CD4-positive, alpha-beta T cell treated with Interleukin-6 at 100 ng/mL for 8 hours (primary cell): Measurements from ENCODE around the gene RSRC1.
"Not testable (repeated sequence)": the region's sequence is repeated elsewhere in the genome, so short reads cannot be mapped to it uniquely, and the experiment has no call there.

Source experiments
- DNase-seq: peaks from one replicate; pipeline ENCODE4 v3.0.0-alpha.2; 2020; ENCODE audit warnings: mixed read lengths, low spot score

Gene RSRC1

DNA sequence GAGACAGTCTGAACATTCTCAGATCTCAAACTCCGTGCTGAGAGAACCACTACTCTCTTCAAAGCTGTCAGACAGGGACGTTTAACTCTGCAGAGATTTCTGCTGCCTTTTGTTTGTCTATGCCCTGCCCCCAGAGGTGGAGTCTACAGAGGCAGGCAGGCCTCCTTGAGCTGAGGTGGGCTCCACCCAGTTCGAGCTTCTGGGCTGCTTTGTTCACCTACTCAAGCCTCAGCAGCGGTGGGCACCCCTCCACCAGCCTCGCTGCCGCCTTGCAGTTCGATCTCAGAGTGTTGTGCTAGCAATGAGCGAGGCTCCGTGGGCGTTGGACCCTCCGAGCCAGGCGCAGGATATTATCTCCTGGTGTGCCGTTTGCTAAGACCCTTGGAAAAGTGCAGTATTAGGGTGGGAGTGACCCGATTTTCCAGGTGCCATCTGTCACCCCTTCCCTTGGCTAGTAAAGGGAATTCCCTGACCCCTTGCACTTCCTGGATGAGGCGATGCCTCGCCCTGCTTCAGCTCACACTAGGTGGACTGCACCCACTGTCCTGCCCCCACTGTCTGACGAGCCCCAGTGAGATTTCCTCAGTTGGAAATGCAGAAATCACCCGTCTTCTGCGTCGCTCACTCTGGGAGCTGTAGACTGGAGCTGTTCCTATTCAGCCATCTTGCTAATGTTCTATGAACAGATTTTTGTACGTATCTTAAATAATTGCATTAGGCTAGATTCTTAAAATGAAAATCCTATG, 220.0 kb downstream of the RSRC1 start:
- not testable (repeated sequence) for DNase-seq

GRCh38 chr3:158330870-158331269, 221.0 kb downstream of the RSRC1 start:
- no peak for DNase-seq

DNA sequence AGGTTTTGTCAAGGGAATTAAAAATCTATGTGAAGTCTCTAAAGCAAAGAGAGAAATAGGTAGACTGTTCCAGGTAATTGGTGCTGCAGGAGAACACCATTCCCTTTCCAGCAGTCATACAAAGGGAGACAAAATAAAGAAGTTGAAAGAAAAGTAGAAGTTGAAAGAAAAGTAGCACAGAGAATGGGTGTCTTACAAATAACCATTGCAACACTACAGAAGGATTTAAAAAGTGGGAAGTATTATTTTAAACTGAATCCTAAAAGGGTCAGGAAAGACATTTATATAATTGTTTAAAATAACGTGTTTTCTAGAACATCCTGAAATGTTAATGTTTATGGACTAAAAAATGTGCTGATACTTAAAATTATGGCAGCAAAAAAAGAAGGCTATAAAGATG, 223.8 kb downstream of the RSRC1 start:
- no peak for DNase-seq

DNA sequence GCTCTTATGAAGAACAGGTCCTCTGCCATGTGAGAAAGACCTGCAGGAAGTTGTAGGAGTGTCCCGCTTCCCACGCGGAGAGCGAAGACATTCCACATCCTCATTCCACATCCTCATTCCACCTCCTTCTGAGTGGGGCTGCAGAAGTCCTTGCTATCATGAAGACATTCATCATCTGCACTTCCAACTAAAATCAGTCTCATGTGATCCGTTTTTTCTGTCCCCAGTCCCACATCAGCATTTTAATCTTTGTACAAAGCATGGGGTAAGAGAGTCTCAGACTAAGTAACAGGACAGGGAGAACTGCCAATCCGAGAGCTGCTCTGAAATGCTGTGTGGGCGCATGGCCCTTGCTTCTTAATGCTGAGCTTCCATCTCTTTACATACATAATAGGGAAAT, 227.2 kb downstream of the RSRC1 start:
- DNase-seq: no peak

DNA sequence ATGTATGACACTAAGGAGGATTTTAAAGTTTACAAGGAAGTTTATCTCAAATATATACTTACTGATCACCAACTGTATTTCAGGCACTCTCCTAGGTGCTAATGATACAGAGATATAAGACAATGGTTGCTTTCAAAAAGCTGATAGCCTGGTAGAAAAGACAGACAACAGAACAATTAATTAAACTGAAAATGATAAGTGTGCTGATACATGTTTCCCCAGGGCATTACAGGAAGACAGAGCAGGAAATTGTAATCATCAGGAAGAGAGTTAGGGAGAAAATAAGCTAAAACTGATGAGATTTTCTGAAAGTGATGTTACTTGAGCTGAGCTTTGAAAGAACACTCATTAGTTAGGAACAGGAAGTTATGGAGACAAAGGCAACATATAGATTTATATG, 229.7 kb downstream of the RSRC1 start:
- DNase-seq: no peak

- not testable (repeated sequence) for DNase-seq
Measured at GRCh38 chr3:158340951-158341350, 231.1 kb downstream of the RSRC1 start.

GRCh38 chr3:158347966-158348365, 238.1 kb downstream of the RSRC1 start:
- no peak for DNase-seq

- no peak for DNase-seq
Measured at GRCh38 chr3:158350971-158351370, 241.1 kb downstream of the RSRC1 start.

DNA sequence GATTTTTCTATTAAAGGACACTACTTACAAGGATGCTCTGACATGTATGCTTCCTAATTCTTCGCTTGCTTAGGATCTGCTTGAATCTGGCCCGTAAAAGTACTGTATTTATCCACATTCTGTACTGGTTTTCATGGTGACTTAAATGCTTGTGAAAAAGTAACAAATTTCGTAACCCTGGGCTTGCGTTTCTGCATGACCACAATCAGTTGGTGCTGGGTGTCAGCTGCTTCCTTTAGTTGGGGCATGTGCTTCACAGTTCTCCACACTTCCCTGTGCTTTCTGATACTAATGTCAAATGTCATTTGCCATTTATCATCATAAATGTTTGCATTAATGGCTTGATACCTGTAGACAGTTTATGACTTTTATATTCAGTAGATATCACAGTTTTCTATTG, 242.7 kb downstream of the RSRC1 start:
- DNase-seq: no peak

DNA sequence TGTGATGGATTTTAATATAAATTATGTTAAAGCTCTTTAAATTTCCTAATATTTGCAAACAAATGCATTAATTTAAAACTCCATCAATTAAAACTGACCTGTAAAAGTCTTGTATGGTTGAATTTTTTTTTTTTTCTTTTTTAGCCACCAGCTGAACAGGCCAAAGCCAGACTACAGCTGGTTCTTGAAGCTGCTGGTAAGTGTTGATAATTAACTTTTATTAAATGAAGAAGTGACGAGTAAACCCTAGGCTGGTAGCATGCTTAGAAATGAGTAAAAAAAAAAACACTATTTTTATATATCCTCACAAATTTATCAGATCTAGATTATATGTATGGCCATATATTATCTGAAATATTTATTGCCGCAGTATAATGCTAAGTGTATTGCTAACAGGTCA, 244.8 kb downstream of the RSRC1 start:
- no peak for DNase-seq

DNA sequence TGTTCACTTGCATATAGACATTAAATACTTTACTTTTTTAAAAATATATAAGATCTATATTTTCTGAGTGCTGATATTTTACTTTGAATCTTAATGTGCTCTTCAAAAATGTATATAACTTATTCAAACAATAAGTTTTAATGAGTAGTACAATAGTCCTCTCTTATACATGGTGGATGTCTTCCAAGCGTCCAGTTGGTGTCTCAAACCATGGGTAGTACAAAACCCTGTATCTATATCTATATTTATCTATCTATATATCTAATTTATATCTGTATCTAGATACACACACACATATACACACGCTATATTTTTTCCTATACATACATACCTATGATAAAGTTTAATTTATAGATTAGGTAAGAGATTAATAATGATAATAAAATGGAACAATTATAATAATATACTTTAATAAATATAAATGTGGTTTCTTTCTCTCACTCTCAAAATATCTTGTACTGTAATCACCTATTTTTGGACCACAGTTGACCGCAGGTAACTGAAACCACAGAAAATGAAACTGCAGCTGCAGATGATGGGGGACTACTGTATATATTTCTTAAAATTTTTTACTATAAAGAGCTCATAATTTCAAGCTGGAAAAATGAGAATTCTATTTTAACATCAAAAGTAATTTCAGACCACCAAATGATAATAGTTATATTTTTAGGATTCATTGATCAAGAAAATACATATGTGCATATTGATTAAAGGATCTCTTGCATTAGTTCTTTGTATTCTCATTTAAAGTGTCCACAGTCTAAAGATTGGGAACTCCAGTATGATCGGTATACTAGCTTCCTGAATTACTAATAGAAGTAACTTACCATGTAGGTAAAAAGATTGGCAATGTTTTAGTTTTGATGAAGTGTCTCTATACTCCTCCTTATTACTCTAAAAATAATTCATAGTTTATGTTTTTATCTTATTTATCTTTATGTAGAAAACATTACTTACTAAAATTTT, 246.0 kb downstream of the RSRC1 start:
- no peak for DNase-seq

- no peak for DNase-seq
Measured at GRCh38 chr3:158359339-158359738, 249.4 kb downstream of the RSRC1 start.

DNA sequence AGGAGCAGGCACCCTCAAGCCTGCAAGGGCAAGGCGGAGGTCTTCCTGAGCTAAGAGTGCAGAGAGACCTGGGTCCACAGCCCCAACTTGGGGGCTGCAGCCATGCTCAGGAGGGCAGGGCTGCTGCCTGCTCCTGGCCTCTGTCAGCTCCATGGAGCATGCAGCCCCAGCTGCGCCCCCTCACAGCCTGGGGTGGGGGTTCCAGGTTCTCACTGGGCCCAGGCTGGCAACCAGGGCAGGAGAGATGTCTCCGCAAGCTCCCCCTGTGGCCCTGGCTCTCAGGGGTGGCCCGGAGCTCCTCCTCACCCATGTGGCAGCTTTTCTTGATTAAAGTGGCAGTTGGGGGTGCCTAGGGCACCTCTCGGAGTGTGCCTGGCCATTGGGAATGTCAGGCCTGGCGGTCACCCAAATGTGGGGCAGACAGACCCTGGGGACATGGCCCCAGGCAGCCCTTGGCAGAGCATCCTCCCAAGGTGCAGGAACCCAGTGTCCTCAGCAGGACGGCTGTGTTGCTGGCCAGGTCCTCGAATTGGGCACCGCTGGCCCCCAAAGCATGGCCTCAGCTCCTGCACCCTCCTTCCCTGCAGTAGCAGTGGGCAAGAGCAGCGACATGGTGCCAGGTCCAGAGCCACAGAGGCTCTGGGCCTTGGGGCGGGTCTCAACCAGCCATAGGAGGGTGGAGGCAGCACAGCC, 251.0 kb downstream of the RSRC1 start:
- DNase-seq: no peak

DNA sequence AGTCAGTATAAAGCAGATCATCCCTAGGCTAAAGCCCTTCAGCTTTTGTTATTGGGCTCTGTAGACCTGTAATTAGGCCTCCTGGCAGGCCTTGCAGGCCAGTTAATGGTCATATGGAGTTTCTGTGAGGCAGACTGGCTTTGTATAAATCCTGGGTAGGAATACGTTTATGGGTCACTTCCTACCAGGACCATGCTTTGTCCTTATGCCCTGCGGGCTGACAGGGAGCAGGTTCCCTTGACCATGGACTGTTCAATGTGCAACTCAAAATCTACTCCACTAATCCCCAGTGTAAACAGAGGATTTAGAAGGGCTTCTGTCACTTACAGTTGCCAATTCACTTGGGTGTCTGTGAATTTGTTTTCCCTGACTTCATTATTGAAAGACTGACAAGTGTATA, 258.4 kb downstream of the RSRC1 start:
- no peak for DNase-seq

- no peak for DNase-seq
Measured at GRCh38 chr3:158369279-158369678, 259.4 kb downstream of the RSRC1 start.

- DNase-seq: no peak
Measured at GRCh38 chr3:158379517-158379916, 269.6 kb downstream of the RSRC1 start.

DNA sequence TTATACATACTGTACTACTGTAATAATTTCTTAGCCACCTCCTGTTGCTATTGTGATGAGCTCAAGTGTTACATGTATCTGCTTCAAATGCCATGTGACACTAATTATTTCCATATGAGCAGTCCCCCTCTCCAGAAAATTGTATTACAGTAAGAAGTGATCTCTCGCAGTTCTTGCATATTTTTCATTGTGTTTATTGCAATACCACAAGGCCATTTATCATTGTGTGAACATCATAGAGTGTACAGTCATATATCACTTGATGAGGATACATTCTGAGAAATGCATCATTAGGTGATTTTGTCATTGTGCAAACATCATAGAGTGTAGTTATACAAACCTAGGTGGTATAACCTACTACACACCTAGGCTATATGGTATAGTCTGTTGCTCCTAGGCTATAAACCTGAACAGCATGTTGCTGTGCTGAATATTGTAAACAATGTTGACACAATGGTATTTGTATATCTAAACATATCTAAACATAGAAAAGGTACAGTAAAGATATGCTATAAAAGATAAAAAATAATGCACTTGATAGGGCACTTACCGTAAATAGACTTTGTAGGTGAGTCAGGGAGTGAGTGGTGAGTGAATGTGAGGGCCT, 271.5 kb downstream of the RSRC1 start:
- DNase-seq: no peak

- DNase-seq: no peak
Measured at GRCh38 chr3:158382479-158382878, 272.6 kb downstream of the RSRC1 start.

- DNase-seq: no peak
Measured at GRCh38 chr3:158384019-158384418, 274.1 kb downstream of the RSRC1 start.

- DNase-seq: no peak
Measured at GRCh38 chr3:158395421-158395820, 285.5 kb downstream of the RSRC1 start.

GRCh38 chr3:158402590-158402989, 292.7 kb downstream of the RSRC1 start:
- no peak for DNase-seq

DNA sequence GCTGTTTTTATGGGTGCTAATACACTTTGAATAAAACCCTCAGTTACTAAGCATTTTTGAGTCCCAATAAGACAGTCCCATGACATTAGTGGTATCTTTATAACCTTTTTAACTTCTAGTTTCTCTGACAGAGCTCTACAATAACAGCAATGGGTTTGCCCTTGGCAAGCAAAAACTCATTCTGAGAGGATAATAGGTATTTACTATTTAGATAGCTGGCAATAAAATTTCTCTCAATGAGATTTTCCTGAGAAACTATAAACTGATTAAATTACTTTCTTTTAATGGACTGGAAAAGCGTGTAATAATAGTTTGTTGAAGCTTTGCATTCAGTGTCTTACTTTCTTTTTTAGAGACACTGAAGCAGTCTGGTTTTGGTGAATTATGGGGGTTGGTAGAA, 293.1 kb downstream of the RSRC1 start:
- no peak for DNase-seq
